ENCODE results near the gene TPP2.

TPP2 gene

DNA sequence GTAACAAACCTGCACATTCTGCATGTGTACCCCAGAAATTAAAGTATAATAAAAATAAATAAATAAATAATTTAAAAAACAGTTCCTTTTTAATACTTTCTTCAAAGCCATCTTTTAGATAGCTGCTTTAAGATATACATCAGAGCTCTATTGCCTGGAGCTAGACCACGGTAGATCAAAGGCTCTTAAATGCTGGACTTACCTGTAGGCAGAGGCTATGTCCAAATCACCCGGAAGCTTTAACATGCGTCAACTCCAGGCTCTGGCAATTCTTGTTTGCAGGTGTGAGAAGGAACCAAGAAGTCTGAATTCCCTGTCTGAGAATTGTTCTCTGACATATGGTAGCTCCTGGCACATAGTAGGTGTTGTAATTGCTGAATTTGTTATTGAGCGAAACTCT lies 99.7 kb downstream of the TPP2 start:
- Histone ChIP-seq H3K9ac (ENCODE audit: low read length) (no peak overlapping the region), H3F3A (ENCODE audit: insufficient read depth, low read length) (no peaks in the 10 kb centered on the region), H4K20me1 (ENCODE audit: insufficient read depth, low read length) (no peaks in the 10 kb centered on the region), H3K9me2 (ENCODE audit: low read depth, low read length) (no peaks in the 10 kb centered on the region), H3K4me1 (ENCODE audit: insufficient read depth, low read length, severe bottlenecking) (no peaks in the 10 kb centered on the region), H3K4me3 (ENCODE audit: low read depth, low read length, poor library complexity, severe bottlenecking) (no peak overlapping the region), H2AFZ (ENCODE audit: low read length) (no peak overlapping the region), H3K79me2 (ENCODE audit: insufficient read depth, low read length) (no peaks in the 10 kb centered on the region), H3K4me2 (ENCODE audit: low read length) (no peak overlapping the region), H3K36me3 (ENCODE audit: insufficient read depth, low read length) (no peaks in the 10 kb centered on the region), H3K9me3 (ENCODE audit: low read length) (no peaks in the 10 kb centered on the region), H3K27ac (ENCODE audit: low read depth, low read length, poor library complexity, severe bottlenecking) (no peak overlapping the region), H3K27me3 (ENCODE audit: insufficient read depth, low read length) (peaks cover 5% of the 10 kb centered on the region; the same call in 1 of the 2 replicates)
- TF ChIP-seq, protein P1, sequence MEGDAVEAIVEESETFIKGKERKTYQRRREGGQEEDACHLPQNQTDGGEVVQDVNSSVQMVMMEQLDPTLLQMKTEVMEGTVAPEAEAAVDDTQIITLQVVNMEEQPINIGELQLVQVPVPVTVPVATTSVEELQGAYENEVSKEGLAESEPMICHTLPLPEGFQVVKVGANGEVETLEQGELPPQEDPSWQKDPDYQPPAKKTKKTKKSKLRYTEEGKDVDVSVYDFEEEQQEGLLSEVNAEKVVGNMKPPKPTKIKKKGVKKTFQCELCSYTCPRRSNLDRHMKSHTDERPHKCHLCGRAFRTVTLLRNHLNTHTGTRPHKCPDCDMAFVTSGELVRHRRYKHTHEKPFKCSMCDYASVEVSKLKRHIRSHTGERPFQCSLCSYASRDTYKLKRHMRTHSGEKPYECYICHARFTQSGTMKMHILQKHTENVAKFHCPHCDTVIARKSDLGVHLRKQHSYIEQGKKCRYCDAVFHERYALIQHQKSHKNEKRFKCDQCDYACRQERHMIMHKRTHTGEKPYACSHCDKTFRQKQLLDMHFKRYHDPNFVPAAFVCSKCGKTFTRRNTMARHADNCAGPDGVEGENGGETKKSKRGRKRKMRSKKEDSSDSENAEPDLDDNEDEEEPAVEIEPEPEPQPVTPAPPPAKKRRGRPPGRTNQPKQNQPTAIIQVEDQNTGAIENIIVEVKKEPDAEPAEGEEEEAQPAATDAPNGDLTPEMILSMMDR (IDR thresholded peaks at IDR 0.05; ENCODE audit: low read length) = no peak
- no peak for TF ChIP-seq EZH2 (IDR thresholded peaks at IDR 0.05; ENCODE audit: borderline replicate concordance, low read length)

DNA sequence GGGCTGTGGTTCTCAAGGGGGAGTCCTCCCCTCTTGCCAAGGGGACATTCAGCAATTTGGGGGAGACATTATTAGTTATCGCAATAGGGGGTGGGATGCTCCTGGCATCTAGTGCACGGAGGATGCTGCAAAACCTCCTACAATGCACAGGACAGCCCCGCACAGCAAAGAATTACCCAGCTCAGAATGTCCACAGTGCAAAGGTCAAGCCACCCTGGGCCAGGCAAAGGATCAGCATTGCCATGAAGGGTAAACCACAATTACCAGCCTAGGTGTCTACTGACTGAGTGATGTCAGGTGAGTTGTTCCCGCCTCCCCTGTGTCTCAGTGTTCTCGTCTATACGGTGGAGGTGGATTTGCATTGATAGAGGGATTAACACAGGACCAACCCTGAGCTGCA lies 100.5 kb downstream of the TPP2 start:
- Histone ChIP-seq H3F3A (ENCODE audit: insufficient read depth, low read length) (no peaks in the 10 kb centered on the region), H4K20me1 (ENCODE audit: insufficient read depth, low read length) (no peaks in the 10 kb centered on the region), H3K9me3 (ENCODE audit: low read length) (no peaks in the 10 kb centered on the region), H3K36me3 (ENCODE audit: insufficient read depth, low read length) (no peaks in the 10 kb centered on the region), H2AFZ (ENCODE audit: low read length) (no peak overlapping the region), H3K4me2 (ENCODE audit: low read length) (no peak overlapping the region), H3K27me3 (ENCODE audit: insufficient read depth, low read length) (no peaks in the 10 kb centered on the region; the same call in 1 of the 2 replicates), H3K9ac (ENCODE audit: low read length) (no peak overlapping the region), H3K79me2 (ENCODE audit: insufficient read depth, low read length) (no peaks in the 10 kb centered on the region), H3K4me3 (ENCODE audit: low read depth, low read length, poor library complexity, severe bottlenecking) (no peak overlapping the region), H3K4me1 (ENCODE audit: insufficient read depth, low read length, severe bottlenecking) (no peaks in the 10 kb centered on the region), H3K27ac (ENCODE audit: low read depth, low read length, poor library complexity, severe bottlenecking) (no peak overlapping the region), H3K9me2 (ENCODE audit: low read depth, low read length) (no peaks in the 10 kb centered on the region)
- TF ChIP-seq, protein P1 (IDR thresholded peaks at IDR 0.05; ENCODE audit: low read length) = no peak
- TF ChIP-seq EZH2 (IDR thresholded peaks at IDR 0.05; ENCODE audit: borderline replicate concordance, low read length) = no peak

DNA sequence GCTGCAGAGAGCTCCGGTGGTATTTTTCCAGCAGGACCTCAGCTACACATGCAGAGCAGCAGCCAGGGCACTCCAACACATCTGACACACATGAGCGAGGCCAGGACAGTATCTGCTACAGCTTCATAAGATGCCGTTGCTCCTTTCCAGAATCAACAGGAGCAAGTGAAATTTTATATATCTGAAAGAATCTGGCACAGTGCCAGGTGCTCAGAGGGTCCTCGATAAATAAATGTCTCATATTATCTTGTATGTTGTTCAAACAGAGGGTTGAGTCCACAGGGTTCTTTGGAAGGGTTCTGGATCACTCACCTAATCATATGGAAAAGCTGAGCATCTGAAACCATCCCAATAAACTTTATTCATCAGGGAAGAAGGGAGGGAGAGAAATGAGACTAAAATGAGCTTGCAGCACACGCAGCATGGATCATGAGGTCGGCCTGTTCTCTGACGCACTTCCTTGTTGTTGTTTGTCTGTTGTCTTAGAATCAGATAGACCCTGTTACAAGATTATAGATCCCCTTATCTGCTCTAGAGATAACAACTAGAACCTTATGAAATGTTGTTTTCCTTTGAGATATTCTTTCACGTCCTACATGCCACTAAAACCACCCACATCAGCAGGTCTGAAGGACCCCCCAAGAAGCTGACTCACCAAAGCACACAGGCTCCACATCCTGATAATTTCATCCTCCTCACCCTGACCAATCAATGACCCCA lies 101.3 kb downstream of the TPP2 start:
- Histone ChIP-seq H3K9me2 (ENCODE audit: low read depth, low read length) (no peaks in the 10 kb centered on the region), H3K36me3 (ENCODE audit: insufficient read depth, low read length) (no peaks in the 10 kb centered on the region), H3K79me2 (ENCODE audit: insufficient read depth, low read length) (no peaks in the 10 kb centered on the region), H4K20me1 (ENCODE audit: insufficient read depth, low read length) (no peaks in the 10 kb centered on the region), H3K27ac (ENCODE audit: low read depth, low read length, poor library complexity, severe bottlenecking) (no peak overlapping the region), H3K4me3 (ENCODE audit: low read depth, low read length, poor library complexity, severe bottlenecking) (no peak overlapping the region), H3F3A (ENCODE audit: insufficient read depth, low read length) (no peaks in the 10 kb centered on the region), H3K9ac (ENCODE audit: low read length) (no peak overlapping the region), H3K4me2 (ENCODE audit: low read length) (no peak overlapping the region), H3K4me1 (ENCODE audit: insufficient read depth, low read length, severe bottlenecking) (no peaks in the 10 kb centered on the region), H2AFZ (ENCODE audit: low read length) (no peak overlapping the region), H3K9me3 (ENCODE audit: low read length) (no peaks in the 10 kb centered on the region), H3K27me3 (ENCODE audit: insufficient read depth, low read length) (no peaks in the 10 kb centered on the region; the same call in 1 of the 2 replicates)
- TF ChIP-seq, protein P1 (IDR thresholded peaks at IDR 0.05; ENCODE audit: low read length) = no peak
- no peak for TF ChIP-seq EZH2 (IDR thresholded peaks at IDR 0.05; ENCODE audit: borderline replicate concordance, low read length)
